VCaP (cell line): ENCODE measurements around the gene SLC44A5.

ENCODE experiments used
- H3K27ac ChIP-seq: fragments of 450-650 bp; 2 replicates; pipeline ENCODE4 v1.5.1; 2017
- TF ChIP-seq, protein P1 (sequence below): fragments of 450-650 bp; conservative IDR thresholded peaks from 2 replicates; pipeline ENCODE4 v1.5.1; 2017; ENCODE audit warnings: mild to moderate bottlenecking, moderate library complexity

SLC44A5 gene

GRCh38 chr1:75327395-75327794 is 283.5 kb downstream of the SLC44A5 start:
- TF ChIP-seq, protein P1, sequence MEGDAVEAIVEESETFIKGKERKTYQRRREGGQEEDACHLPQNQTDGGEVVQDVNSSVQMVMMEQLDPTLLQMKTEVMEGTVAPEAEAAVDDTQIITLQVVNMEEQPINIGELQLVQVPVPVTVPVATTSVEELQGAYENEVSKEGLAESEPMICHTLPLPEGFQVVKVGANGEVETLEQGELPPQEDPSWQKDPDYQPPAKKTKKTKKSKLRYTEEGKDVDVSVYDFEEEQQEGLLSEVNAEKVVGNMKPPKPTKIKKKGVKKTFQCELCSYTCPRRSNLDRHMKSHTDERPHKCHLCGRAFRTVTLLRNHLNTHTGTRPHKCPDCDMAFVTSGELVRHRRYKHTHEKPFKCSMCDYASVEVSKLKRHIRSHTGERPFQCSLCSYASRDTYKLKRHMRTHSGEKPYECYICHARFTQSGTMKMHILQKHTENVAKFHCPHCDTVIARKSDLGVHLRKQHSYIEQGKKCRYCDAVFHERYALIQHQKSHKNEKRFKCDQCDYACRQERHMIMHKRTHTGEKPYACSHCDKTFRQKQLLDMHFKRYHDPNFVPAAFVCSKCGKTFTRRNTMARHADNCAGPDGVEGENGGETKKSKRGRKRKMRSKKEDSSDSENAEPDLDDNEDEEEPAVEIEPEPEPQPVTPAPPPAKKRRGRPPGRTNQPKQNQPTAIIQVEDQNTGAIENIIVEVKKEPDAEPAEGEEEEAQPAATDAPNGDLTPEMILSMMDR, result no peak
- H3K27ac ChIP-seq, result no peak overlapping the region

DNA sequence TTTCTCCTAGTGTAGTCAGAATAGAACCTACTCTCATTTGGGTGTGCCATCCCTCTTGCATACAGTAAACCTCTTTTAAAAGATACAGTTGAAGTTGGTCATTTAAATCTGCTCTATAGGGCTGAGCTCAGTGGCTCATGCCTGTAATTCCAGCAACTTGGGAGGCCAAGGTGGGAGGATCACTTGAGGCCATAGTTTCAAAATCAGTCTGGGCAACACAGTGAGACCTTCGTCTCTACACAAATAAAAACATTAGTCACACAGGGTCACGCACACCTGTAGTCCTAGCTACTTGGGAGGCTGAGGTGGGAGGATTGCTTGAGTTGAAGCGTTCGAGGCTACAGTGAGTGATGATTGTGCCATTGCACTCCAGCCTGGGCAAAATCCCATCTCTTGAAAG is 292.9 kb downstream of the SLC44A5 start:
- TF ChIP-seq, protein P1, result no peak
- no peak overlapping the region for H3K27ac ChIP-seq

DNA sequence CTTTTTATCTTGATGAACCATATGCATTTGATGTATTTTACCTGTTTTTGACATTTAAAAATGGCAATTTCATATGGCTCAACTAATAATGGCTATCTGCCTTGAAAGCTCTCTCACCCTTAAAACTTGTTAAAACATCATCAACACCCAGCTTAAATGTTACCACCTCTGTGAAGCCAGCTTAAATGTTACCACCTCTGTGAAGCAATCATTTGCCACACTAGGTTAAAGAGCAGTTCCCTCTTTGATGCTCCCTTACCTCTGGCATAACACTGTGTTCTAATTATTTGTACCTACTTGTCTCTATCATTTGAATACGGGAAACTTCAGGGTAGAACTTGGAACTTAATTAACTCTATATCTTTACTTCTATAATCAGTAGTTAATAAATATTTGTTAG is 294.7 kb downstream of the SLC44A5 start:
- TF ChIP-seq, protein P1, result no peak
- no peak overlapping the region for H3K27ac ChIP-seq

DNA sequence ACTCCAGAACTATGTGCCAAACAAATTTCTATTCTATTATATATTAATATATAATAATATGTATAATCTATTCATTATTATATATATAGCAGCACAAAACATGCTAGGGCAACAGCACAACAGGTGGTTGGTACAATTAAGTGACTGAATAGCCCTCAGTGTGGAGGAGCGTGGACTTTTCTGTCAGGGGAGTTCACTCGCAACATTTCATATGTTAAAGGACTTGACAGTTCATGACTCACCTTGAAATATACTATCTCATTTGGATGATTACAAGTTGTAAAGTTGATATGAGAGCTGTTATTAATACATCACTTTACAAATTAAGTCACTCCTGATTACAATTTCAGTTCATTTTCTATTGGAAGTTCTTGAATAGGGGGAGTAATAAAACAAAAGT is 298.3 kb downstream of the SLC44A5 start:
- no peak overlapping the region for H3K27ac ChIP-seq
- TF ChIP-seq, protein P1, result no peak

- no peak overlapping the region for H3K27ac ChIP-seq
- TF ChIP-seq, protein P1, result no peak
Measured at GRCh38 chr1:75310067-75310466, 300.8 kb downstream of the SLC44A5 start.

- TF ChIP-seq, protein P1, result no peak
- no peak overlapping the region for H3K27ac ChIP-seq
Measured at GRCh38 chr1:75308365-75308764, 302.5 kb downstream of the SLC44A5 start.

DNA sequence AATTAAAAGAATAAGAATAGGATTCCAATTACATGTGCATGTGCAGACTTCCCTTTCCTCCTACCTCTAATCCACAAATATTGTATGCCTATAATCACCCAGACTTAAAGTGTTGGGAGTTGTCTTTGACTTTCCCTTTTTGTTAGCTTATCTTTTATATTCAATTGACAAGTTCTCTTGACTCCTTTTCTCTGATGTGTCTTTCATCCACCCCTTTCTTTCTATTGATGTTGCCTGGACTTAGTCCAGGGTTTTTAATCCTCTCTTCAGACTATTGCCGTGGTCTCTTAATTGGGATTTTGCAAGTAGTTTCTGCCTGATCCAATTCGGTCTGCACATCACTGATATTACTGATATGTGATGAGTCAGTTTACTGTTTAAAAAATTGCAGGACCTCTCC is 305.9 kb downstream of the SLC44A5 start:
- H3K27ac ChIP-seq, result no peak overlapping the region
- TF ChIP-seq, protein P1, result no peak

- no peak overlapping the region for H3K27ac ChIP-seq
- TF ChIP-seq, protein P1, result no peak
Measured at GRCh38 chr1:75293270-75293669, 317.6 kb downstream of the SLC44A5 start.
